Endodermal cell (in vitro differentiated cells): ENCODE data around the gene PRDX2. TPM values are rescaled to one million over a fixed set of nuclear protein-coding genes. Genes with fewer than 3 reads are reported as not detected.

Experiments
- DNase-seq: peaks from one replicate; pipeline ENCODE4 v3.0.0-alpha.2; 2017
- H3K27ac ChIP-seq: 2 replicates; pipeline ENCODE4 v1.5.1; 2013; ENCODE audit warnings: mild to moderate bottlenecking, low read depth, low read length, moderate library complexity
- H3K27me3 ChIP-seq: 2 replicates; pipeline ENCODE4 v1.6.1; 2013; ENCODE audit warnings: mild to moderate bottlenecking, low read length, moderate library complexity; ENCODE audit not compliant: insufficient read depth, control insufficient read depth, poor library complexity, severe bottlenecking
- H3K36me3 ChIP-seq: 2 replicates; pipeline ENCODE4 v1.7.0; 2013; ENCODE audit warnings: mild to moderate bottlenecking, low read length, moderate library complexity; ENCODE audit not compliant: control insufficient read depth, insufficient read depth
- H3K4me1 ChIP-seq: one replicate; pipeline ENCODE4 v1.7.0; 2013; ENCODE audit warnings: low read length; ENCODE audit not compliant: control insufficient read depth, insufficient read depth
- H3K4me3 ChIP-seq: 2 replicates; pipeline ENCODE4 v1.5.1; 2013; ENCODE audit warnings: mild to moderate bottlenecking, low read length, moderate library complexity
- H3K9ac ChIP-seq: 2 replicates; pipeline ENCODE4 v1.6.1; 2013; ENCODE audit warnings: mild to moderate bottlenecking, low read length, moderate library complexity; ENCODE audit not compliant: poor library complexity, severe bottlenecking; ENCODE audit errors: extremely low read depth
- H3K9me3 ChIP-seq: 2 replicates; pipeline ENCODE4 v1.6.1; 2013; ENCODE audit warnings: mild to moderate bottlenecking, low read length, moderate library complexity; ENCODE audit not compliant: control insufficient read depth
- H3K27ac Mint-ChIP-seq: 2 replicates; pipeline ENCODE4 v1.8.0; 2020; ENCODE audit warnings: mixed read lengths
- H3K27me3 Mint-ChIP-seq: 2 replicates; pipeline ENCODE4 v1.8.0; 2021; ENCODE audit warnings: mild to moderate bottlenecking, mixed read lengths; ENCODE audit not compliant: insufficient read depth
- H3K36me3 Mint-ChIP-seq: 2 replicates; pipeline ENCODE4 v1.8.0; 2020; ENCODE audit warnings: low read depth, mixed read lengths
- H3K4me1 Mint-ChIP-seq: 2 replicates; pipeline ENCODE4 v1.8.0; 2020; ENCODE audit warnings: mixed read lengths
- H3K4me3 Mint-ChIP-seq: 2 replicates; pipeline ENCODE4 v1.8.0; 2020; ENCODE audit warnings: mild to moderate bottlenecking, moderate library complexity, mixed read lengths
- H3K9me3 Mint-ChIP-seq: 2 replicates; pipeline ENCODE4 v1.8.0; 2020; ENCODE audit warnings: mild to moderate bottlenecking, mixed read lengths
- CTCF ChIP-seq: fragments of 200-600 bp; sonication (generic); conservative IDR thresholded peaks from 2 replicates; pipeline ENCODE4 v1.5.0; 2021; ENCODE audit warnings: antibody characterized with exemption, mild to moderate bottlenecking
- WGBS, 2 experiments: methylation state at CpG; one replicate each; pipeline versions ENCODE4 v1.1.5 to v1.1.7; 2013; ENCODE audit warnings: missing lambda C conversion rate in 2 of 2, mixed read lengths in 1 of 2; ENCODE audit not compliant: insufficient coverage in 1 of 2, insufficient read length in 1 of 2; 5-methylcytosine and 5-hydroxymethylcytosine counted together
- total RNA-seq, 2 donors: library from RNA; stranded (reverse); fragmentation: NEBNext Ultra II Directional in 1 of 2; extraction: Animal tissue kit (Norgen Biotek cat#: 25700) in 1 of 2; gene quantifications; 2 replicates in 1 of 2; 3 replicates in 1 of 2; pipeline ENCODE4 v1.2.1, GENCODE V29; 2021

PRDX2 gene
- total RNA-seq, 2 donors from 2014 or later, result 429 to 507 TPM

GRCh38 chr19:12806242-12807081 lies 4.9 kb upstream of the PRDX2 start, which contains the start of gene RNASEH2A:
TSS of gene RNASEH2A (plus strand) at chr19:12806584. CDS start at chr19:12806674, 90 bp downstream.
- TF ChIP-seq CTCF, result no peak
- H3K27me3 ChIP-seq, result no peaks in the 10 kb centered on the region
- H3K36me3 Mint-ChIP-seq, result peaks cover 19% of the 10 kb centered on the region
- peak within 1 kb of the TSS; percentile 95 for H3K27ac Mint-ChIP-seq
- peak within 1 kb of the TSS; percentile 88 for H3K4me3 Mint-ChIP-seq
- peak within 1 kb of the TSS; percentile 90 for H3K4me3 ChIP-seq
- H3K27ac ChIP-seq, result no peak within 1 kb of the TSS
- peak within 1 kb of the TSS; percentile 16 for H3K9ac ChIP-seq
- no peaks in the 10 kb centered on the region for H3K9me3 Mint-ChIP-seq
- H3K4me1 Mint-ChIP-seq, result peaks cover 13% of the 10 kb centered on the region
- peak; percentile 96 for DNase-seq
- H3K4me1 ChIP-seq, result peaks cover 6% of the 10 kb centered on the region
- peaks cover 13% of the 10 kb centered on the region for H3K36me3 ChIP-seq
- 0 to 5% methylated on average over 36 to 66 of the region's 66 CpGs for WGBS, 2 experiments
- H3K9me3 ChIP-seq, result no peaks in the 10 kb centered on the region
- peaks cover 6% of the 10 kb centered on the region for H3K27me3 Mint-ChIP-seq

- Mint-ChIP-seq H3K27ac (no peak overlapping the region), H3K27me3 (peaks cover 6% of the 10 kb centered on the region), H3K4me3 (no peak overlapping the region), H3K4me1 (peaks cover 19% of the 10 kb centered on the region), H3K36me3 (peaks cover 17% of the 10 kb centered on the region), H3K9me3 (no peaks in the 10 kb centered on the region)
- Histone ChIP-seq H3K9me3 (no peaks in the 10 kb centered on the region), H3K36me3 (peaks cover 22% of the 10 kb centered on the region), H3K27ac (no peak overlapping the region), H3K27me3 (no peaks in the 10 kb centered on the region), H3K4me3 (no peak overlapping the region), H3K4me1 (peaks cover 6% of the 10 kb centered on the region), H3K9ac (no peak overlapping the region)
- no peak for TF ChIP-seq CTCF
- WGBS, 2 experiments, result 94 to 95% methylated on average over 19 to 26 of the region's 26 CpGs
- no peak for DNase-seq
These were observed 2.5 kb upstream of the PRDX2 start for GRCh38 chr19:12804051-12804450.

- 42 to 59% methylated on average over 15 to 22 of the region's 22 CpGs for WGBS, 2 experiments
- H3K27ac Mint-ChIP-seq, result no peak overlapping the region
These were observed 887 bp upstream of the PRDX2 start for GRCh38 chr19:12802267-12803106.

More at GRCh38 chr19:12802267-12803106, 887 bp upstream of the PRDX2 start:
- peaks cover 15% of the 10 kb centered on the region for H3K36me3 Mint-ChIP-seq
- H3K27me3 Mint-ChIP-seq, result peaks cover 6% of the 10 kb centered on the region
- no peak overlapping the region for H3K27ac ChIP-seq
- peak overlapping the region; percentile 89 for H3K4me3 Mint-ChIP-seq
- no peak for TF ChIP-seq CTCF
- no peaks in the 10 kb centered on the region for H3K9me3 ChIP-seq
- peaks cover 22% of the 10 kb centered on the region for H3K36me3 ChIP-seq
- no peaks in the 10 kb centered on the region for H3K27me3 ChIP-seq
- no peak for DNase-seq
- H3K4me1 ChIP-seq, result peaks cover 6% of the 10 kb centered on the region
- H3K4me3 ChIP-seq, result peak overlapping the region; percentile 91
- H3K9ac ChIP-seq, result no peak overlapping the region
- peaks cover 19% of the 10 kb centered on the region for H3K4me1 Mint-ChIP-seq
- no peaks in the 10 kb centered on the region for H3K9me3 Mint-ChIP-seq
